HepG2 (cell line): ENCODE results near the gene CREBZF. TPM values are rescaled to one million over a fixed set of nuclear protein-coding genes. Genes with fewer than 3 reads are reported as not detected.

Source experiments
- ELF1 ChIP-seq: sonication (generic); formaldehyde crosslinking; IDR thresholded peaks from 2 replicates; pipeline ENCODE4 v1.4.0; 2020; ENCODE audit warnings: missing genetic modification reagents
- GABPB1 ChIP-seq: IDR thresholded peaks from 2 replicates; pipeline ENCODE4 v1.6.1; 2016; ENCODE audit warnings: mild to moderate bottlenecking, missing genetic modification reagents, moderate library complexity, missing compliant biosample characterization
- HES4 ChIP-seq: sonication (generic); formaldehyde crosslinking; IDR thresholded peaks from 2 replicates; pipeline ENCODE4 v1.9.0; 2021; ENCODE audit warnings: mild to moderate bottlenecking, missing genetic modification reagents, borderline replicate concordance
- KDM2A ChIP-seq: sonication (generic); formaldehyde crosslinking; IDR thresholded peaks from 2 replicates; pipeline ENCODE4 v1.4.0; 2020; ENCODE audit warnings: low read depth, missing genetic modification reagents, borderline replicate concordance
- NR0B2 ChIP-seq: sonication (generic); formaldehyde crosslinking; IDR thresholded peaks from 2 replicates; pipeline ENCODE4 v1.4.0; 2020; ENCODE audit warnings: mild to moderate bottlenecking, missing genetic modification reagents
- SRSF4 ChIP-seq: fragments of 200-400 bp; formaldehyde crosslinking; IDR thresholded peaks from one replicate; pipeline ENCODE4 v1.6.1; 2018; ENCODE audit warnings: mild to moderate bottlenecking, low read depth, low read length, moderate library complexity; ENCODE audit not compliant: poor library complexity, severe bottlenecking
- SSRP1 ChIP-seq: IDR thresholded peaks from 2 replicates; pipeline ENCODE4 v1.6.1; 2016; ENCODE audit warnings: control low read depth
- STAT6 ChIP-seq: sonication (generic); formaldehyde crosslinking; IDR thresholded peaks from 2 replicates; pipeline ENCODE4 v1.4.0; 2020; ENCODE audit warnings: missing genetic modification reagents, mild to moderate bottlenecking, borderline replicate concordance
- TBX2 ChIP-seq: sonication (generic); formaldehyde crosslinking; IDR thresholded peaks from 2 replicates; pipeline ENCODE4 v1.5.0; 2020; ENCODE audit warnings: missing genetic modification reagents, mild to moderate bottlenecking, borderline replicate concordance
- ZBTB21 ChIP-seq: sonication (generic); formaldehyde crosslinking; IDR thresholded peaks from 2 replicates; pipeline ENCODE4 v1.4.0; 2020; ENCODE audit warnings: missing genetic modification reagents
- ZFP91 ChIP-seq: sonication (generic); formaldehyde crosslinking; IDR thresholded peaks from 2 replicates; pipeline ENCODE4 v1.9.0; 2022; ENCODE audit warnings: missing genetic modification reagents, mild to moderate bottlenecking, borderline replicate concordance
- ZKSCAN5 ChIP-seq: sonication (generic); formaldehyde crosslinking; IDR thresholded peaks from 2 replicates; pipeline ENCODE4 v1.5.1; 2020; ENCODE audit warnings: mild to moderate bottlenecking, missing genetic modification reagents
- ZMAT3 ChIP-seq: sonication (generic); formaldehyde crosslinking; conservative IDR thresholded peaks from 2 replicates; pipeline ENCODE4 v1.7.0; 2021; ENCODE audit warnings: missing genetic modification reagents
- ZNF318 ChIP-seq: sonication (generic); formaldehyde crosslinking; IDR thresholded peaks from 2 replicates; pipeline ENCODE4 v1.4.0; 2020; ENCODE audit warnings: mild to moderate bottlenecking, missing genetic modification reagents
- ZSCAN22 ChIP-seq: sonication (generic); formaldehyde crosslinking; IDR thresholded peaks from 2 replicates; pipeline ENCODE4 v1.4.0; 2020; ENCODE audit warnings: mild to moderate bottlenecking, missing genetic modification reagents
- polyA plus RNA-seq, 8 experiments: library from polyadenylated mRNA; depleted of rRNA in 3 of 8; stranded (reverse) in 7 of 8; unstranded in 1 of 8; fragments of >200 nt; fragmentation: Illumina TruSeq in 4 of 8; extraction: Trizol in 4 of 8; gene quantifications; 2 replicates each; pipeline versions ENCODE4 v1.2.1 to v1.2.3, GENCODE V29; 2011 to 2016; ENCODE audit warnings: low read depth in 4 of 8, missing spikeins in 1 of 8, mixed read lengths in 1 of 8; ENCODE audit not compliant: insufficient read depth in 1 of 8
- total RNA-seq, 5 experiments: library from RNA; depleted of rRNA; stranded (reverse); fragments of >200 nt; fragmentation: Illumina TruSeq; extraction: Trizol; gene quantifications; 2 replicates each; pipeline ENCODE4 v1.2.3, GENCODE V29; 2016; ENCODE audit warnings: low read depth in 1 of 5

Gene CREBZF
- total and polyA plus RNA-seq, 2 of the 13 experiments (the other 11 are each of a cell fraction or from before 2014, with no cell fraction given) = 30.6 to 43.1 TPM

- TF ChIP-seq ZNF318 (CRISPR knock-in tag) (no peak), TBX2 (CRISPR knock-in tag) (peak; percentile 88), ZMAT3 (CRISPR knock-in tag) (0 out of 2 replicates have a peak, but pooled peaks have one; percentile 26), ZBTB21 (CRISPR knock-in tag) (no peak), SSRP1 (CRISPR knock-in tag) (no peak), KDM2A (peak; percentile 57; the same call in 1 of the 2 replicates), HES4 (CRISPR knock-in tag) (no peak; the same call in 1 of the 2 replicates), ZSCAN22 (0 out of 2 replicates have a peak, but pooled peaks have one; percentile 42), STAT6 (CRISPR knock-in tag) (no peak), ZKSCAN5 (no peak), NR0B2 (CRISPR knock-in tag) (no peak), ELF1 (CRISPR knock-in tag) (peak; percentile 68), ZFP91 (CRISPR knock-in tag) (peak; percentile 62; the same call in 1 of the 2 replicates), SRSF4 (no peak), GABPB1 (peak; percentile 87)
These were observed 36.7 kb downstream of the CREBZF start, which contains the start of gene TMEM126B (continued) for GRCh38 chr11:85627998-85628770.
